Upper lobe of right lung (tissue), 1 donor: ENCODE data around the gene SLMAP. TPM values are rescaled to one million over a fixed set of nuclear protein-coding genes. Genes with fewer than 3 reads are reported as not detected.
A peak's percentile ranks its signal among the peaks of the same experiment; 100 is the strongest.
"Not testable (repeated sequence)": the region's sequence is repeated elsewhere in the genome, so short reads cannot be mapped to it uniquely, and the experiment has no call there.

ENCODE experiments used
- ATAC-seq: fragments of 200-7000 bp; cut with Tn5 transposase; one replicate; pipeline ENCODE4 v1.9.1; 2020; ENCODE audit warnings: mild to moderate bottlenecking, moderate library complexity
- DNase-seq: peaks from one replicate; pipeline ENCODE4 v3.0.0-alpha.2; 2020
- H3K27ac ChIP-seq: fragments of 200-600 bp; one replicate; pipeline ENCODE4 v1.8.0; 2022
- H3K27me3 ChIP-seq: fragments of 200-600 bp; one replicate; pipeline ENCODE4 v1.8.0; 2022; ENCODE audit warnings: mild to moderate bottlenecking
- H3K36me3 ChIP-seq: fragments of 200-600 bp; one replicate; pipeline ENCODE4 v1.8.0; 2022
- H3K4me1 ChIP-seq: fragments of 200-600 bp; one replicate; pipeline ENCODE4 v1.8.0; 2022
- H3K4me3 ChIP-seq: fragments of 200-600 bp; one replicate; pipeline ENCODE4 v1.8.0; 2022; ENCODE audit warnings: mild to moderate bottlenecking
- H3K9me3 ChIP-seq: fragments of 200-600 bp; one replicate; pipeline ENCODE4 v1.8.0; 2022
- intact Hi-C: fragments of 100-400 bp; cut with DNase I; formaldehyde crosslinking; loops from one replicate; pipeline ENCODE4 v1.11.0; 2022
- total RNA-seq: library from RNA; stranded (reverse); fragmentation: NEBNext Ultra II Directional; extraction: Animal tissue kit (Norgen Biotek cat#: 25700); gene quantifications from one replicate; pipeline ENCODE4 v1.2.1, GENCODE V29; 2021
- TF ChIP-seq, protein P1 (sequence below): fragments of 200-600 bp; IDR thresholded peaks from one replicate; pipeline ENCODE4 v1.8.0; 2022; ENCODE audit warnings: antibody characterized with exemption
- donor health status: DM: no; HTN: yes; CAD: no; lungs with severe emphysema.

The SLMAP gene
- total RNA-seq, 1 donor from 2014 or later: 65.2 TPM

DNA sequence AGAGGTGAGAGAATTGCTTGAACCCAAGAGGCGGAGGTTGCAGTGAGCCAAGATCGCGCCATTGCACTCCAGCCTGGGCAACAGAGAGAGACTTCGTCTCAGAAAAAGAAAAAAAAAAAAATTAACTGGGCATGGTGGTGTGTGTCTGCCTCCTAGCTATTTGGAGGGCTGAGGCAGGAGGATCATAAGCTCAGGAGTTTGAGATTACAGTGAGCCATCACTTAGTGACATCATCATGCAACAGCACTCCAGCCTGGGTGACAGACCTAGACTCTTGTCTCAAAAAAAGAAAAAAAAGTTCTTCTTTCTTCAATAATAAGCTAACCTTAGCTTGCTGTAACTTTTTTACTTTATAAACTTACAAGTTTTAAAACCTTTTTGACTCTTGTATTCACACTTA, 99.8 kb downstream of the SLMAP start:
- intact Hi-C loops: no loop called here
- ATAC-seq (no peak), DNase-seq (no peak)
- Histone ChIP-seq H3K27me3 (no peaks in the 10 kb centered on the region), H3K36me3 (peaks cover 36% of the 10 kb centered on the region), H3K4me3 (no peak overlapping the region), H3K9me3 (no peaks in the 10 kb centered on the region), H3K4me1 (no peaks in the 10 kb centered on the region), H3K27ac (no peak overlapping the region)
- TF ChIP-seq, protein P1, sequence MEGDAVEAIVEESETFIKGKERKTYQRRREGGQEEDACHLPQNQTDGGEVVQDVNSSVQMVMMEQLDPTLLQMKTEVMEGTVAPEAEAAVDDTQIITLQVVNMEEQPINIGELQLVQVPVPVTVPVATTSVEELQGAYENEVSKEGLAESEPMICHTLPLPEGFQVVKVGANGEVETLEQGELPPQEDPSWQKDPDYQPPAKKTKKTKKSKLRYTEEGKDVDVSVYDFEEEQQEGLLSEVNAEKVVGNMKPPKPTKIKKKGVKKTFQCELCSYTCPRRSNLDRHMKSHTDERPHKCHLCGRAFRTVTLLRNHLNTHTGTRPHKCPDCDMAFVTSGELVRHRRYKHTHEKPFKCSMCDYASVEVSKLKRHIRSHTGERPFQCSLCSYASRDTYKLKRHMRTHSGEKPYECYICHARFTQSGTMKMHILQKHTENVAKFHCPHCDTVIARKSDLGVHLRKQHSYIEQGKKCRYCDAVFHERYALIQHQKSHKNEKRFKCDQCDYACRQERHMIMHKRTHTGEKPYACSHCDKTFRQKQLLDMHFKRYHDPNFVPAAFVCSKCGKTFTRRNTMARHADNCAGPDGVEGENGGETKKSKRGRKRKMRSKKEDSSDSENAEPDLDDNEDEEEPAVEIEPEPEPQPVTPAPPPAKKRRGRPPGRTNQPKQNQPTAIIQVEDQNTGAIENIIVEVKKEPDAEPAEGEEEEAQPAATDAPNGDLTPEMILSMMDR: no peak

DNA sequence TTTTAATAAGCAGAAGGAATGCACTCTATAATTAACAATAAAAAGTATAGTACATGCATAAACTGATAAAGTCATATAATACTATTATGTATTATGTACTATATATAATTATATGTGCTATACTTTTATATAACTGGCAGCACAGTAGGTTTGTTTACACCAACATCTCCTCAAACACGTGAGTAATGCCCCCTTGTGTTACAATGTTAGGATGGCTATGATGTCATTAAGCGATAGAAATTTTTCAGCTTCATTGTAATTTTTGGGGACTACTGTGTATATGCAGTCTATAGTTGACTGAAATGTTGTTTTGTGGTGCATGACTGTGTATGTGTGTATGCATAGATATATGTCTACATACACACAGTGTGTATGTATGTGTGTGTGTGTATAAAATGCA, 100.6 kb downstream of the SLMAP start:
- Histone ChIP-seq H3K4me3 (no peak overlapping the region), H3K36me3 (peaks cover 44% of the 10 kb centered on the region), H3K27me3 (no peaks in the 10 kb centered on the region), H3K9me3 (no peaks in the 10 kb centered on the region), H3K4me1 (no peaks in the 10 kb centered on the region), H3K27ac (no peak overlapping the region)
- ATAC-seq (no peak), DNase-seq (no peak)
- TF ChIP-seq, protein P1: peak; percentile 15
- intact Hi-C loops: no loop called here

DNA sequence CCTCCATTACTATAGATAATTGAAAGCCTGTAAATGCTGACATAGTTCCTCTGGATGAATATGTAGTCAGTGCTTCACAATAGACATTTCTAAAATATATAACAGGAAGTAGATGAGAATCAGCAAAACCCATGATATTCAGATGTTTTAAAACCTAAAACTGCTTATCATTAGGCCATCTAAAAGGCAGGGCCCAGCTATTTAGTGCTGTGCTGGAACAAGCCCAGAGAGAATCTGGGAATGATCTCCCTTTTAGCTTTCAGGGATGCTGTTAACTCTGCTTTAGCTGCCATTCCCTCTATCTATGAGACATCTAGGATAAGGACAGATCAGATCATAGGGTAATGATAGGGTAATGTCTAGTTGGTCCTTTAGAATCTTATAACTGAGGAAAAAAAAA, 106.8 kb downstream of the SLMAP start:
- TF ChIP-seq, protein P1: no peak
- intact Hi-C loops: no loop called here
- no peaks in the 10 kb centered on the region for H3K27me3 ChIP-seq
- peaks cover 81% of the 10 kb centered on the region for H3K36me3 ChIP-seq
- H3K27ac ChIP-seq: no peak overlapping the region
- H3K4me3 ChIP-seq: no peak overlapping the region
- no peak for ATAC-seq
- H3K9me3 ChIP-seq: no peaks in the 10 kb centered on the region
- no peaks in the 10 kb centered on the region for H3K4me1 ChIP-seq
- DNase-seq: no peak

DNA sequence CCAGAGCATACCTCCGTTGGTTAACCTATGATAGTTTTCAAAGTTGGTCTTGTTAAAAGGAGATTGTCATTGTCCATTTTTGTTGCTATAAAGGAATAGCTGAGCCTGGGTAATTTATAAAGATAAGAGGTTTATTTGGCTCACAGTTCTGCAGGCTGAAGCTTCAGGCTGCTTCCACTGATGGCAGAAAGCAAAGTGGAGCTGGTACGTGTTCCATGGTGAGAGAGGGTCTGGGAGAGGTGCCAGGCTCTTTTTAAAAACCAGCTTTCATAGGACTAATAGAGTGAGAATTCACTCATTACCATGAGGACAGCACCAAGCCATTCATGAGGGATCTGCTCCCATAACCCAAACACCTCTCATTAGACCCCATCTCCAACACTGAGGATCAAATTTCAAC, 107.3 kb downstream of the SLMAP start:
- Histone ChIP-seq H3K27me3 (no peaks in the 10 kb centered on the region), H3K27ac (no peak overlapping the region), H3K9me3 (no peaks in the 10 kb centered on the region), H3K36me3 (peaks cover 78% of the 10 kb centered on the region), H3K4me1 (no peaks in the 10 kb centered on the region), H3K4me3 (no peak overlapping the region)
- ATAC-seq: no peak
- no peak for DNase-seq
- TF ChIP-seq, protein P1: no peak
- intact Hi-C loops: no loop called here

DNA sequence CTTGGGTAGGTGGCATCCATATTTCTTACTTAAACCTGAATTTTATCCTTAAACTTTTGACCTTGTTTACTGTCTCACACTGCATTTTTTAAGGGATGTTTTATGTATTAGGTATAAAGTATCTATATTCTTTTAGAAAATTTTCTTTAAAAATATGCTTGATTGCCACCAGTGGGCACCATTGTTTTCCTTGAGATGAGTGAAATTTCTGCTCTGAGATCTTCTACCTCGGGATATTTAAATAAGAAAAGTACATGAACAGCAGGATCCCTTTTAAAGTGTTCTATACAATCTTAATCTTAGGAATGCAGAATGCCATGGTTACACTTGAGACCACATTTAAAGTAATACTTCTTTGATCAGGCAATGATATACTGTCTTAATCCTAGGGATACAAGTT, 108.7 kb downstream of the SLMAP start:
- ATAC-seq: no peak
- no peak overlapping the region for H3K4me3 ChIP-seq
- H3K27me3 ChIP-seq: no peaks in the 10 kb centered on the region
- H3K9me3 ChIP-seq: no peaks in the 10 kb centered on the region
- intact Hi-C loops: no loop called here
- peaks cover 68% of the 10 kb centered on the region for H3K36me3 ChIP-seq
- no peak for DNase-seq
- TF ChIP-seq, protein P1: peak; percentile 33
- H3K27ac ChIP-seq: no peak overlapping the region
- no peaks in the 10 kb centered on the region for H3K4me1 ChIP-seq

DNA sequence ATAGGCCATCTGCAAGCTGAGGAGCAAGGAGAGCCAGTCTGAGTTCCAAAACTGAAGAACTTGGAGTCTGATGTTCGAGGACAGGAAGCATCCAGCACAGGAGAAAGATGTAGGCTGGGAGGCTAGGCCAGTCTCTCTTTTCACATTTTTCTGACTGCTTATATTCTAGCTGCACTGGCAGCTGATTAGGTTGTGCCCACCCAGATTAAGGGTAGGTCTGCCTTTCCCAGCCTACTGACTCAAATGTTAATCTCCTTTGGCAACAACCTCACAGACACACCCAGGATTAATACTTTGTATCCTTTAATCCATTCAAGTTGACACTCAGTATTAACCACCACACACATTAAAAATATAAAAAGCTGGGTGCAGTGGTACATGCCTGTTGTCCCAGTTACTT, 113.0 kb downstream of the SLMAP start:
- H3K27me3 ChIP-seq, H3K27ac ChIP-seq, H3K4me1 ChIP-seq, ATAC-seq, H3K4me3 ChIP-seq, DNase-seq, H3K9me3 ChIP-seq, intact Hi-C loops: not testable (repeated sequence)
- H3K36me3 ChIP-seq: peaks cover 29% of the 10 kb centered on the region
